ENCODE measurements around the gene CRB1.

CRB1 gene

GRCh38 chr1:197327776-197328364 lies 59.8 kb downstream of the CRB1 start:
- Histone ChIP-seq H3K79me2 (ENCODE audit: insufficient read depth, low read length) (no peaks in the 10 kb centered on the region), H3K9ac (ENCODE audit: low read depth, low read length) (no peak overlapping the region), H4K20me1 (ENCODE audit: insufficient read depth, low read length) (no peaks in the 10 kb centered on the region), H3K4me3 (ENCODE audit: low read depth in 1 of 2, low read length in 2 of 2) (no peak overlapping the region), H3K4me2 (ENCODE audit: insufficient read depth, low read length) (peak overlapping the region; percentile 34; the same call in 1 of the 2 replicates), H3K27me3 (ENCODE audit: insufficient read depth, low read length, poor library complexity) (no peaks in the 10 kb centered on the region), H3K36me3 (ENCODE audit: insufficient read depth, low read length) (no peaks in the 10 kb centered on the region), H3K27ac (ENCODE audit: low read length) (no peak overlapping the region), H3K9me3 (ENCODE audit: insufficient read depth, low read length, severe bottlenecking) (no peaks in the 10 kb centered on the region), H2AFZ (ENCODE audit: low read depth, low read length) (peak overlapping the region; percentile 69; the same call in 1 of the 2 replicates), H3K4me1 (ENCODE audit: insufficient read depth, low read length) (no peaks in the 10 kb centered on the region)
- ATAC-seq (ENCODE audit: insufficient read depth, low read depth) (peak; percentile 67; the same call in 2 of the 3 replicates), DNase-seq (no peak)
- TF ChIP-seq CTCF (IDR thresholded peaks at IDR 0.05; ENCODE audit: borderline replicate concordance, extremely low read depth, low read length, poor library complexity, severe bottlenecking): peak; percentile 74
- TF ChIP-seq EZH2 (IDR thresholded peaks at IDR 0.05; ENCODE audit: borderline replicate concordance, low read depth, low read length, severe bottlenecking): no peak

- TF ChIP-seq EZH2 (IDR thresholded peaks at IDR 0.05; ENCODE audit: borderline replicate concordance, low read depth, low read length, severe bottlenecking) (no peak), CTCF (IDR thresholded peaks at IDR 0.05; ENCODE audit: borderline replicate concordance, extremely low read depth, low read length, poor library complexity, severe bottlenecking) (no peak)
- Histone ChIP-seq H3K27me3 (ENCODE audit: insufficient read depth, low read length, poor library complexity) (no peaks in the 10 kb centered on the region), H3K36me3 (ENCODE audit: insufficient read depth, low read length) (no peaks in the 10 kb centered on the region), H3K27ac (ENCODE audit: low read length) (no peak overlapping the region), H3K9me3 (ENCODE audit: insufficient read depth, low read length, severe bottlenecking) (no peaks in the 10 kb centered on the region), H3K4me2 (ENCODE audit: insufficient read depth, low read length) (no peak overlapping the region), H3K4me1 (ENCODE audit: insufficient read depth, low read length) (no peaks in the 10 kb centered on the region), H4K20me1 (ENCODE audit: insufficient read depth, low read length) (no peaks in the 10 kb centered on the region), H3K9ac (ENCODE audit: low read depth, low read length) (no peak overlapping the region), H3K4me3 (ENCODE audit: low read depth in 1 of 2, low read length in 2 of 2) (no peak overlapping the region), H2AFZ (ENCODE audit: low read depth, low read length) (no peak overlapping the region), H3K79me2 (ENCODE audit: insufficient read depth, low read length) (no peaks in the 10 kb centered on the region)
- DNase-seq (no peak), ATAC-seq (ENCODE audit: insufficient read depth, low read depth) (no peak)
Measured at GRCh38 chr1:197330213-197330612, 62.2 kb downstream of the CRB1 start.

GRCh38 chr1:197331565-197331964 lies 63.5 kb downstream of the CRB1 start:
- Histone ChIP-seq H3K9me3 (ENCODE audit: insufficient read depth, low read length, severe bottlenecking) (no peaks in the 10 kb centered on the region), H2AFZ (ENCODE audit: low read depth, low read length) (no peak overlapping the region), H3K27ac (ENCODE audit: low read length) (no peak overlapping the region), H3K4me1 (ENCODE audit: insufficient read depth, low read length) (no peaks in the 10 kb centered on the region), H4K20me1 (ENCODE audit: insufficient read depth, low read length) (no peaks in the 10 kb centered on the region), H3K9ac (ENCODE audit: low read depth, low read length) (no peak overlapping the region), H3K36me3 (ENCODE audit: insufficient read depth, low read length) (no peaks in the 10 kb centered on the region), H3K27me3 (ENCODE audit: insufficient read depth, low read length, poor library complexity) (no peaks in the 10 kb centered on the region), H3K4me2 (ENCODE audit: insufficient read depth, low read length) (no peak overlapping the region), H3K79me2 (ENCODE audit: insufficient read depth, low read length) (no peaks in the 10 kb centered on the region), H3K4me3 (ENCODE audit: low read depth in 1 of 2, low read length in 2 of 2) (no peak overlapping the region)
- ATAC-seq (ENCODE audit: insufficient read depth, low read depth) (no peak), DNase-seq (no peak)
- no peak for TF ChIP-seq EZH2 (IDR thresholded peaks at IDR 0.05; ENCODE audit: borderline replicate concordance, low read depth, low read length, severe bottlenecking)

- H3K36me3 ChIP-seq (ENCODE audit: insufficient read depth, low read length): no peaks in the 10 kb centered on the region
- DNase-seq (no peak), ATAC-seq (ENCODE audit: insufficient read depth, low read depth) (no peak)
- TF ChIP-seq EZH2 (IDR thresholded peaks at IDR 0.05; ENCODE audit: borderline replicate concordance, low read depth, low read length, severe bottlenecking) (no peak), CTCF (IDR thresholded peaks at IDR 0.05; ENCODE audit: borderline replicate concordance, extremely low read depth, low read length, poor library complexity, severe bottlenecking) (no peak)
- H4K20me1 ChIP-seq (ENCODE audit: insufficient read depth, low read length): no peaks in the 10 kb centered on the region
- no peaks in the 10 kb centered on the region for H3K4me1 ChIP-seq (ENCODE audit: insufficient read depth, low read length)
- H3K79me2 ChIP-seq (ENCODE audit: insufficient read depth, low read length): no peaks in the 10 kb centered on the region
- no peak overlapping the region for H2AFZ ChIP-seq (ENCODE audit: low read depth, low read length)
- no peak overlapping the region for H3K4me3 ChIP-seq (ENCODE audit: low read depth in 1 of 2, low read length in 2 of 2)
- H3K9me3 ChIP-seq (ENCODE audit: insufficient read depth, low read length, severe bottlenecking): no peaks in the 10 kb centered on the region
- no peaks in the 10 kb centered on the region for H3K27me3 ChIP-seq (ENCODE audit: insufficient read depth, low read length, poor library complexity)
- H3K9ac ChIP-seq (ENCODE audit: low read depth, low read length): no peak overlapping the region
- H3K4me2 ChIP-seq (ENCODE audit: insufficient read depth, low read length): no peak overlapping the region
- no peak overlapping the region for H3K27ac ChIP-seq (ENCODE audit: low read length)
Measured at GRCh38 chr1:197333041-197333440, 65.0 kb downstream of the CRB1 start.
